A549 (cell line): ENCODE results near the gene TCP1.

Experiments used
- BHLHE40 ChIP-seq: IDR thresholded peaks from 2 replicates; pipeline ENCODE4 v1.6.1; 2012; ENCODE audit warnings: low read depth, low read length, inconsistent platforms
- EP300 ChIP-seq, 2 experiments: fragments of >200 bp; sonication (Bioruptor Twin); formaldehyde crosslinking; IDR thresholded peaks; 2 replicates in 1 of 2; 3 replicates in 1 of 2; pipeline ENCODE4 v1.6.1; 2016 to 2017
- FOSL2 ChIP-seq, 2 experiments: fragments of 450-650 bp in 1 of 2; fragments of >200 bp in 1 of 2; sonication (Bioruptor Twin) in 1 of 2; formaldehyde crosslinking; IDR thresholded peaks; 2 replicates each; pipeline versions ENCODE4 v1.5.0 to v1.6.1; 2016 to 2020; ENCODE audit warnings: mild to moderate bottlenecking in 1 of 2, moderate library complexity in 1 of 2
- MAZ ChIP-seq: fragments of 150-350 bp; IDR thresholded peaks from 2 replicates; pipeline ENCODE4 v1.6.1; 2014; ENCODE audit warnings: antibody characterized with exemption, low read depth, low read length, borderline replicate concordance
- MYC ChIP-seq: IDR thresholded peaks from 2 replicates; pipeline ENCODE4 v1.6.1; 2012; ENCODE audit warnings: mild to moderate bottlenecking, inconsistent platforms, low read length, improper control_type of control experiment, borderline replicate concordance
- NR3C1 ChIP-seq: fragments of >200 bp; sonication (Bioruptor Twin); formaldehyde crosslinking; IDR thresholded peaks from 3 replicates; pipeline ENCODE4 v1.6.1; 2017
- PHF8 ChIP-seq: fragments of 200-600 bp; sonication (generic); IDR thresholded peaks from 2 replicates; pipeline ENCODE4 v1.6.1; 2016; ENCODE audit warnings: low read depth, mild to moderate bottlenecking, antibody characterized with exemption, moderate library complexity, borderline replicate concordance
- POLR2A ChIP-seq: IDR thresholded peaks from 2 replicates; pipeline ENCODE4 v1.6.1; 2012; ENCODE audit warnings: mild to moderate bottlenecking, low read length
- POLR2AphosphoS2 ChIP-seq: conservative IDR thresholded peaks from 2 replicates; pipeline ENCODE4 v1.6.1; 2012; ENCODE audit warnings: low read length, improper control_type of control experiment, inconsistent platforms
- RAD21 ChIP-seq, 2 experiments: fragments of >200 bp in 1 of 2; sonication (Bioruptor Twin) in 1 of 2; formaldehyde crosslinking in 1 of 2; IDR thresholded peaks in 1 of 2; conservative IDR thresholded peaks in 1 of 2; 2 replicates in 1 of 2; 3 replicates in 1 of 2; pipeline ENCODE4 v1.6.1; 2012 to 2018; ENCODE audit warnings: inconsistent platforms in 1 of 2
- SMC3 ChIP-seq: fragments of >200 bp; sonication (Bioruptor Twin); formaldehyde crosslinking; IDR thresholded peaks from 3 replicates; pipeline ENCODE4 v1.6.1; 2018; ENCODE audit warnings: inconsistent platforms
- TF ChIP-seq, protein P1 (sequence below): fragments of >200 bp; sonication (Bioruptor Twin); formaldehyde crosslinking; IDR thresholded peaks from 3 replicates; pipeline ENCODE4 v1.5.1; 2016

DNA sequence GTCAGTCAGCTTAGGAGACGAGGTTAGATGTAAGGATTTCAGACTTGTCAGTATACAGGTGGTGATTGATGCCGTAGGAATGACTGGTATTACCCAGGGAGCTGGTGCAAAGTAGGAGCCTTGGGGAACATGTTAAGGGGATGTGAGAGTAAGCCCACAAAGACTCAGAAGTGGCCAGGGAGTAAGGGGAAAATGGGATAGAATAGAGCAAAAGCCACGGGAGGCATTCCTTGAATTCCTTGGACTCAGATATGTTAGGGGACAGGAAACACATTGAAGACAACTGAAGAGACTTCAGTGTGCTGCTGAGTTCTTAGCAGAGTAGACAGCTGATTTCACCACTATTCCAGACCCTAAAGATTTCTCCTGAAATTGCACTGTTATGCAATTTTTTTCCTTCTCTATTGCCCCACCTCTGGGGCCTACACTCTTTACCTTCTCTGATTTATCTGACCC lies 28.8 kb downstream of the TCP1 start:
- TF ChIP-seq, protein P1, sequence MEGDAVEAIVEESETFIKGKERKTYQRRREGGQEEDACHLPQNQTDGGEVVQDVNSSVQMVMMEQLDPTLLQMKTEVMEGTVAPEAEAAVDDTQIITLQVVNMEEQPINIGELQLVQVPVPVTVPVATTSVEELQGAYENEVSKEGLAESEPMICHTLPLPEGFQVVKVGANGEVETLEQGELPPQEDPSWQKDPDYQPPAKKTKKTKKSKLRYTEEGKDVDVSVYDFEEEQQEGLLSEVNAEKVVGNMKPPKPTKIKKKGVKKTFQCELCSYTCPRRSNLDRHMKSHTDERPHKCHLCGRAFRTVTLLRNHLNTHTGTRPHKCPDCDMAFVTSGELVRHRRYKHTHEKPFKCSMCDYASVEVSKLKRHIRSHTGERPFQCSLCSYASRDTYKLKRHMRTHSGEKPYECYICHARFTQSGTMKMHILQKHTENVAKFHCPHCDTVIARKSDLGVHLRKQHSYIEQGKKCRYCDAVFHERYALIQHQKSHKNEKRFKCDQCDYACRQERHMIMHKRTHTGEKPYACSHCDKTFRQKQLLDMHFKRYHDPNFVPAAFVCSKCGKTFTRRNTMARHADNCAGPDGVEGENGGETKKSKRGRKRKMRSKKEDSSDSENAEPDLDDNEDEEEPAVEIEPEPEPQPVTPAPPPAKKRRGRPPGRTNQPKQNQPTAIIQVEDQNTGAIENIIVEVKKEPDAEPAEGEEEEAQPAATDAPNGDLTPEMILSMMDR: no peak
- no peak for TF ChIP-seq POLR2A
- no peak for TF ChIP-seq POLR2AphosphoS2
- TF ChIP-seq SMC3: no peak
- TF ChIP-seq MAZ: no peak
- no peak for TF ChIP-seq FOSL2 (IDR thresholded peaks at IDR 0.05)
- TF ChIP-seq FOSL2 (CRISPR knock-in tag; IDR thresholded peaks at IDR 0.05): no peak
- no peak for TF ChIP-seq PHF8
- TF ChIP-seq MYC: no peak
- no peak for TF ChIP-seq EP300 (IDR thresholded peaks at IDR 0.05)
- TF ChIP-seq NR3C1: no peak
- no peak for TF ChIP-seq BHLHE40
- no peak for TF ChIP-seq RAD21 (conservative IDR thresholded peaks at IDR 0.05 in 1 of 2, IDR thresholded peaks at IDR 0.05 in 1 of 2)
